Activated CD8-positive, alpha-beta memory T cell treated with anti-CD3 and anti-CD28 coated beads, Interleukin-2, amount 10 ng/mL, durations not matched to agents 7 days and 5 days (primary cell): Measurements from ENCODE around the gene IZUMO4. TPM values are rescaled to one million over a fixed set of nuclear protein-coding genes. Genes with fewer than 3 reads are reported as not detected.

Experiments used
- total RNA-seq, 2 experiments: library from RNA; stranded (reverse); gene quantifications; one replicate each; pipeline ENCODE4 v1.2.3, GENCODE V29; 2021

Gene IZUMO4
- total RNA-seq, 2 experiments from 2014 or later: 7.2 to 10.1 TPM

Other genes with a start within 250 kb of the IZUMO4 start
- gene REXO1, start 248.4 kb upstream of the IZUMO4 start, total RNA-seq: 10 to 100 TPM; 58.4 to 68.4 TPM
- 10 to 100 TPM; 22.6 to 28.1 TPM for gene KLF16, start 233.3 kb upstream of the IZUMO4 start, total RNA-seq
- 100 to 1,000 TPM; 156 to 189 TPM for gene ABHD17A, start 211.4 kb upstream of the IZUMO4 start, total RNA-seq
- gene ADAT3, start 191.5 kb upstream of the IZUMO4 start, total RNA-seq: 10 to 100 TPM in 1 of 2 experiments, 1 to 10 TPM in 1; 9.3 to 11.4 TPM
- gene SCAMP4, start 191.5 kb upstream of the IZUMO4 start, total RNA-seq: 10 to 100 TPM; 32.9 to 34.8 TPM
- gene CSNK1G2, start 155.7 kb upstream of the IZUMO4 start, total RNA-seq: 100 to 1,000 TPM; 114 to 129 TPM
- 10 to 100 TPM; 37.4 to 52.7 TPM for gene BTBD2, start 81.2 kb upstream of the IZUMO4 start, total RNA-seq
- gene MKNK2, start 45.7 kb upstream of the IZUMO4 start, total RNA-seq: 100 to 1,000 TPM; 196 to 201 TPM
- 100 to 1,000 TPM; 200 to 202 TPM for gene MOB3A, start 589 bp upstream of the IZUMO4 start, total RNA-seq
- 100 to 1,000 TPM; 110 to 127 TPM for gene AP3D1, start 54.7 kb downstream of the IZUMO4 start, total RNA-seq
- 100 to 1,000 TPM in 1 of 2 experiments, 10 to 100 TPM in 1; 99.9 to 105 TPM for gene DOT1L, start 67.0 kb downstream of the IZUMO4 start, total RNA-seq
- 10 to 100 TPM; 78.3 to 80.8 TPM for gene PLEKHJ1, start 139.4 kb downstream of the IZUMO4 start, total RNA-seq
- 100 to 1,000 TPM; 167 to 178 TPM for gene SF3A2, start 139.9 kb downstream of the IZUMO4 start, total RNA-seq
- 1 to 10 TPM; 5.1 to 6.0 TPM for gene AMH, start 152.4 kb downstream of the IZUMO4 start, total RNA-seq
- 1 to 10 TPM in 1 of 2 experiments, not detected in 1; 1.0 TPM for gene JSRP1, start 159.5 kb downstream of the IZUMO4 start, total RNA-seq
- gene PEAK3, start 185.3 kb downstream of the IZUMO4 start, total RNA-seq: under 1 TPM in 1 of 2 experiments, not detected in 1; 0.54 TPM
- under 1 TPM; 0.32 to 0.40 TPM for gene LINGO3, start 211.2 kb downstream of the IZUMO4 start, total RNA-seq
- 100 to 1,000 TPM; 135 TPM for gene LSM7, start 231.7 kb downstream of the IZUMO4 start, total RNA-seq
- 10 to 100 TPM; 63.2 to 72.4 TPM for gene SPPL2B, start 231.8 kb downstream of the IZUMO4 start, total RNA-seq